H9 (cell line): ENCODE results near the gene TMEM39B. TPM values are rescaled to one million over a fixed set of nuclear protein-coding genes. Genes with fewer than 3 reads are reported as not detected.
A peak's percentile ranks its signal among the peaks of the same experiment; 100 is the strongest.

Experiments used
- DNase-seq: peaks from one replicate; pipeline ENCODE4 v3.0.0-alpha.2; 2017
- H2AFZ ChIP-seq: one replicate; pipeline ENCODE4 v1.6.1; 2013; ENCODE audit warnings: mild to moderate bottlenecking, low read length, control low read depth, moderate library complexity
- H2AK5ac ChIP-seq: 2 replicates; pipeline ENCODE4 v1.6.1; 2013; ENCODE audit warnings: low read length, control low read depth, mixed read lengths; ENCODE audit not compliant: insufficient read length
- H2BK120ac ChIP-seq: one replicate; pipeline ENCODE4 v1.6.1; 2013; ENCODE audit warnings: low read depth, mild to moderate bottlenecking, low read length, control low read depth, inconsistent platforms; ENCODE audit not compliant: poor library complexity, severe bottlenecking
- H2BK12ac ChIP-seq: 2 replicates; pipeline ENCODE4 v1.6.1; 2013; ENCODE audit warnings: low read length, control low read depth, mixed read lengths, low read depth; ENCODE audit not compliant: insufficient read length
- H2BK15ac ChIP-seq: 2 replicates; pipeline ENCODE4 v1.6.1; 2013; ENCODE audit warnings: low read depth, low read length, control low read depth
- H2BK20ac ChIP-seq: one replicate; pipeline ENCODE4 v1.6.1; 2013; ENCODE audit warnings: low read depth, mild to moderate bottlenecking, low read length, control low read depth, inconsistent platforms; ENCODE audit not compliant: poor library complexity, severe bottlenecking
- H2BK5ac ChIP-seq: 2 replicates; pipeline ENCODE4 v1.6.1; 2013; ENCODE audit warnings: low read length, control low read depth, mixed read lengths; ENCODE audit not compliant: insufficient read length
- H3K14ac ChIP-seq: 2 replicates; pipeline ENCODE4 v1.6.1; 2013; ENCODE audit warnings: low read length, control low read depth; ENCODE audit not compliant: insufficient read depth
- H3K18ac ChIP-seq: 2 replicates; pipeline ENCODE4 v1.6.1; 2013; ENCODE audit warnings: low read depth, mild to moderate bottlenecking, mixed read lengths, low read length, control low read depth; ENCODE audit not compliant: insufficient read length
- H3K23ac ChIP-seq: 2 replicates; pipeline ENCODE4 v1.6.1; 2013; ENCODE audit warnings: low read length, control low read depth, mixed read lengths, low read depth; ENCODE audit not compliant: insufficient read length
- H3K23me2 ChIP-seq: 2 replicates; pipeline ENCODE4 v1.6.1; 2013; ENCODE audit warnings: low read depth, mild to moderate bottlenecking, mixed read lengths, low read length, control low read depth; ENCODE audit not compliant: insufficient read length, poor library complexity, severe bottlenecking
- H3K27ac ChIP-seq: 2 replicates; pipeline ENCODE4 v1.5.1; 2013; ENCODE audit warnings: low read length, control low read depth, mixed read lengths, low read depth; ENCODE audit not compliant: insufficient read length
- H3K27me3 ChIP-seq: 2 replicates; pipeline ENCODE4 v1.6.1; 2013; ENCODE audit warnings: low read length, control low read depth, inconsistent platforms; ENCODE audit not compliant: insufficient read depth
- H3K4ac ChIP-seq: 2 replicates; pipeline ENCODE4 v1.6.1; 2013; ENCODE audit warnings: low read depth, mild to moderate bottlenecking, control low read depth, inconsistent platforms, low read length, moderate library complexity
- H3K4me1 ChIP-seq: 2 replicates; pipeline ENCODE4 v1.6.1; 2013; ENCODE audit warnings: low read length, control low read depth, inconsistent platforms; ENCODE audit not compliant: insufficient read depth
- H3K4me2 ChIP-seq: 2 replicates; pipeline ENCODE4 v1.6.1; 2013; ENCODE audit warnings: low read length, control low read depth, mixed read lengths; ENCODE audit not compliant: insufficient read length, insufficient read depth
- H3K56ac ChIP-seq: 2 replicates; pipeline ENCODE4 v1.6.1; 2013; ENCODE audit warnings: low read depth, mild to moderate bottlenecking, mixed read lengths, low read length, control low read depth; ENCODE audit not compliant: insufficient read length
- H3K79me1 ChIP-seq: 2 replicates; pipeline ENCODE4 v1.6.1; 2013; ENCODE audit warnings: low read depth, mild to moderate bottlenecking, moderate library complexity, low read length, control low read depth, inconsistent platforms; ENCODE audit not compliant: insufficient read depth, poor library complexity, severe bottlenecking
- H3K79me2 ChIP-seq: 2 replicates; pipeline ENCODE4 v1.6.1; 2013; ENCODE audit warnings: low read length, control low read depth, inconsistent platforms; ENCODE audit not compliant: insufficient read depth
- H3K9ac ChIP-seq: 2 replicates; pipeline ENCODE4 v1.6.1; 2013; ENCODE audit warnings: low read length, control low read depth, mixed read lengths; ENCODE audit not compliant: insufficient read length; ENCODE audit errors: extremely low read depth
- H3K9me3 ChIP-seq: one replicate; pipeline ENCODE4 v1.6.1; 2013; ENCODE audit warnings: low read depth, low read length, inconsistent platforms; ENCODE audit not compliant: control insufficient read depth
- H3T11ph ChIP-seq: one replicate; pipeline ENCODE4 v1.6.1; 2013; ENCODE audit warnings: mild to moderate bottlenecking, low read length, control low read depth, inconsistent platforms
- H4K20me1 ChIP-seq: one replicate; pipeline ENCODE4 v1.6.1; 2013; ENCODE audit not compliant: control insufficient read depth, insufficient read length, insufficient read depth
- H4K5ac ChIP-seq: 2 replicates; pipeline ENCODE4 v1.6.1; 2013; ENCODE audit warnings: low read depth, mild to moderate bottlenecking, mixed read lengths, low read length, control low read depth; ENCODE audit not compliant: insufficient read length
- H4K8ac ChIP-seq: replicated peaks from 2 replicates; pipeline ENCODE4 v1.6.1; 2013; ENCODE audit warnings: low read length, control low read depth, mixed read lengths, low read depth; ENCODE audit not compliant: insufficient read length
- H4K91ac ChIP-seq: 2 replicates; pipeline ENCODE4 v1.6.1; 2013; ENCODE audit warnings: low read depth, mild to moderate bottlenecking, moderate library complexity, mixed read lengths, low read length, control low read depth; ENCODE audit not compliant: insufficient read length
- H3K27ac Mint-ChIP-seq, 3 experiments: 2 replicates in 2 of 3; 3 replicates in 1 of 3; pipeline ENCODE4 v1.8.0; 2020 to 2021; ENCODE audit warnings: mixed read lengths in 3 of 3, mild to moderate bottlenecking in 1 of 3, moderate library complexity in 1 of 3
- H3K27me3 Mint-ChIP-seq: 2 replicates; pipeline ENCODE4 v1.8.0; 2021; ENCODE audit warnings: low read depth, mild to moderate bottlenecking, moderate library complexity, mixed read lengths
- H3K36me3 Mint-ChIP-seq, 3 experiments: 2 replicates in 2 of 3; 3 replicates in 1 of 3; pipeline ENCODE4 v1.8.0; 2020 to 2021; ENCODE audit warnings: low read depth in 3 of 3, mixed read lengths in 3 of 3; ENCODE audit not compliant: insufficient read depth in 1 of 3
- H3K4me1 Mint-ChIP-seq, 2 experiments: 2 replicates each; pipeline ENCODE4 v1.8.0; 2020; ENCODE audit warnings: mixed read lengths in 2 of 2
- H3K4me3 Mint-ChIP-seq, 2 experiments: 2 replicates in 1 of 2; 3 replicates in 1 of 2; pipeline ENCODE4 v1.8.0; 2020 to 2021; ENCODE audit warnings: mild to moderate bottlenecking in 2 of 2, mixed read lengths in 2 of 2, moderate library complexity in 1 of 2
- H3K9me3 Mint-ChIP-seq, 2 experiments: 2 replicates in 1 of 2; 3 replicates in 1 of 2; pipeline ENCODE4 v1.8.0; 2020; ENCODE audit warnings: mild to moderate bottlenecking in 2 of 2, mixed read lengths in 2 of 2, moderate library complexity in 1 of 2
- WGBS: extraction: QIAGEN DNeasy Blood & Tissue Kit; methylation state at CpG from one replicate; pipeline ENCODE4 v1.1.7; 2013; ENCODE audit warnings: missing lambda C conversion rate, low lambda C conversion rate, mixed read lengths; ENCODE audit not compliant: insufficient read length; ENCODE audit errors: extremely low coverage; 5-methylcytosine and 5-hydroxymethylcytosine counted together
- microRNA-seq: library from miRNA; unstranded; fragments of <30 nt; microRNA quantifications from one replicate; pipeline ENCODE4, GENCODE V29; 2020; ENCODE audit warnings: borderline microRNAs expressed
- total RNA-seq: library from RNA; stranded (reverse); gene quantifications from 2 replicates; pipeline ENCODE4 v1.2.1, GENCODE V29; 2021
- TF ChIP-seq, protein P1 (sequence below): fragments of 200-600 bp; sonication (generic); conservative IDR thresholded peaks from 3 replicates; pipeline ENCODE4 v1.8.0; 2021; ENCODE audit warnings: antibody characterized with exemption, mild to moderate bottlenecking

The TMEM39B gene
- total RNA-seq, 1 experiment from 2014 or later = 27.4 TPM

DNA sequence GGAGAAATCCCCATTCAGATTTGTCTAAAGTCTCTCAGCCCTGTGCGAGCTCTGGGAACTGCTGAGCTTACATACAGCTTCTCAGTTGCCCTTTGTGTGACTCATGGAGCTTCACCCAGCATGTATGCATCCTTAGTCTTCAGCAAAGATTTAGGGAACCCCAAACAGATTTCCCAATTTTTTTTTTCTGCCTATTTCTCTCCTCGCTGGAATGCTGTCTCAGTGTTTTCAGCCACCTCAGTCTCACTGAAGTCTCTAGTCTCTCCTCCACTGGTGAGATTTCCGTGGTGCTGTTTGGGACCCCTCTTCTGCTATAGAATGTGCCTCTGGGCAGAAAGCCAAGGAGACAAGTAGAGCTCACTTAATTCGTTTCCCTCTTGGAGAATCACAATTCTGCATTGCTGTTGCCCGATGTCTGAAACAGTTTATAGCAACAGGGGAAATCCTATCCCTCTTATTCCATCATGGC is 78.6 kb downstream of the TMEM39B start:
- Histone ChIP-seq H3K18ac (no peak overlapping the region), H4K8ac (no peak overlapping the region), H4K5ac (no peak overlapping the region), H3K56ac (no peak overlapping the region), H3K9me3 (no peaks in the 10 kb centered on the region), H2BK20ac (no peak overlapping the region), H2BK15ac (no peak overlapping the region), H3T11ph (no peak overlapping the region), H3K9ac (no peak overlapping the region), H2AK5ac (no peak overlapping the region), H3K27me3 (no peaks in the 10 kb centered on the region), H3K4me2 (no peak overlapping the region), H2AFZ (no peak overlapping the region), H4K91ac (no peak overlapping the region), H4K20me1 (no peaks in the 10 kb centered on the region), H3K4ac (no peak overlapping the region), H2BK5ac (no peak overlapping the region), H3K4me1 (no peaks in the 10 kb centered on the region), H3K23ac (no peak overlapping the region), H2BK12ac (no peak overlapping the region), H3K79me2 (peaks cover 2% of the 10 kb centered on the region; the same call in 1 of the 2 replicates), H3K27ac (no peak overlapping the region), H3K14ac (no peak overlapping the region), H3K23me2 (no peaks in the 10 kb centered on the region), H2BK120ac (no peak overlapping the region), H3K79me1 (peaks cover 8% of the 10 kb centered on the region)
- Mint-ChIP-seq H3K4me1 (peaks cover 7 to 13% of the 10 kb centered on the region in 2 experiments; a peak in 3 of 4 replicates), H3K9me3 (no peaks in the 10 kb centered on the region; a peak in 1 of 5 replicates), H3K27me3 (no peaks in the 10 kb centered on the region), H3K4me3 (no peak overlapping the region), H3K27ac (peak overlapping the region in 2 of 3 experiments; percentile 40 to 70; a peak in 3 of 7 replicates), H3K36me3 (peaks cover 8 to 15% (median 13%) of the 10 kb centered on the region in 3 experiments; a peak in 6 of 7 replicates)
- TF ChIP-seq, protein P1, sequence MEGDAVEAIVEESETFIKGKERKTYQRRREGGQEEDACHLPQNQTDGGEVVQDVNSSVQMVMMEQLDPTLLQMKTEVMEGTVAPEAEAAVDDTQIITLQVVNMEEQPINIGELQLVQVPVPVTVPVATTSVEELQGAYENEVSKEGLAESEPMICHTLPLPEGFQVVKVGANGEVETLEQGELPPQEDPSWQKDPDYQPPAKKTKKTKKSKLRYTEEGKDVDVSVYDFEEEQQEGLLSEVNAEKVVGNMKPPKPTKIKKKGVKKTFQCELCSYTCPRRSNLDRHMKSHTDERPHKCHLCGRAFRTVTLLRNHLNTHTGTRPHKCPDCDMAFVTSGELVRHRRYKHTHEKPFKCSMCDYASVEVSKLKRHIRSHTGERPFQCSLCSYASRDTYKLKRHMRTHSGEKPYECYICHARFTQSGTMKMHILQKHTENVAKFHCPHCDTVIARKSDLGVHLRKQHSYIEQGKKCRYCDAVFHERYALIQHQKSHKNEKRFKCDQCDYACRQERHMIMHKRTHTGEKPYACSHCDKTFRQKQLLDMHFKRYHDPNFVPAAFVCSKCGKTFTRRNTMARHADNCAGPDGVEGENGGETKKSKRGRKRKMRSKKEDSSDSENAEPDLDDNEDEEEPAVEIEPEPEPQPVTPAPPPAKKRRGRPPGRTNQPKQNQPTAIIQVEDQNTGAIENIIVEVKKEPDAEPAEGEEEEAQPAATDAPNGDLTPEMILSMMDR = no peak
- DNase-seq = no peak
- WGBS = no CpG with 5 or more reads among the region's 5 CpGs

Small RNA genes lying within 50 kb of the gene (microRNA-seq; reads per million reads assigned to microRNA genes)
- gene MIR5585 = not detected

Other genes with a start within 250 kb of the TMEM39B start
- gene PTP4A2, start 134.6 kb upstream of the TMEM39B start, total RNA-seq = 191 and 192 TPM in 2 replicates
- 267 and 273 TPM in 2 replicates for gene KHDRBS1, start 59.1 kb upstream of the TMEM39B start, total RNA-seq
- gene KPNA6, start 35.1 kb downstream of the TMEM39B start, total RNA-seq = 114 TPM in 2 replicates
- gene TXLNA, start 106.7 kb downstream of the TMEM39B start, total RNA-seq = 67.3 and 69.4 TPM in 2 replicates
- 20.7 and 21.3 TPM in 2 replicates for gene CCDC28B, start 127.7 kb downstream of the TMEM39B start, total RNA-seq
- gene IQCC, start 132.7 kb downstream of the TMEM39B start, total RNA-seq = 5.1 and 5.3 TPM in 2 replicates
- not detected in 2 replicates for gene DCDC2B, start 136.2 kb downstream of the TMEM39B start, total RNA-seq
- 19.5 and 19.7 TPM in 2 replicates for gene TMEM234, start 149.4 kb downstream of the TMEM39B start, total RNA-seq
- 222 and 224 TPM in 2 replicates for gene EIF3I, start 149.5 kb downstream of the TMEM39B start, total RNA-seq
- 1.5 and 2.1 TPM in 2 replicates for gene FAM167B, start 174.3 kb downstream of the TMEM39B start, total RNA-seq
- 37.0 and 37.6 TPM in 2 replicates for gene LCK, start 178.3 kb downstream of the TMEM39B start, total RNA-seq
- gene HDAC1, start 219.1 kb downstream of the TMEM39B start, total RNA-seq = 162 and 174 TPM in 2 replicates